HG02588 (cell line): ENCODE data around the gene SLC19A1.

Experiments
- ATAC-seq: cut with Tn5 transposase; IDR thresholded peaks from one replicate; pipeline ENCODE4 v1.9.1; 2021; ENCODE audit warnings: mild to moderate bottlenecking, moderate library complexity; ENCODE audit not compliant: unreplicated experiment

Gene SLC19A1

DNA sequence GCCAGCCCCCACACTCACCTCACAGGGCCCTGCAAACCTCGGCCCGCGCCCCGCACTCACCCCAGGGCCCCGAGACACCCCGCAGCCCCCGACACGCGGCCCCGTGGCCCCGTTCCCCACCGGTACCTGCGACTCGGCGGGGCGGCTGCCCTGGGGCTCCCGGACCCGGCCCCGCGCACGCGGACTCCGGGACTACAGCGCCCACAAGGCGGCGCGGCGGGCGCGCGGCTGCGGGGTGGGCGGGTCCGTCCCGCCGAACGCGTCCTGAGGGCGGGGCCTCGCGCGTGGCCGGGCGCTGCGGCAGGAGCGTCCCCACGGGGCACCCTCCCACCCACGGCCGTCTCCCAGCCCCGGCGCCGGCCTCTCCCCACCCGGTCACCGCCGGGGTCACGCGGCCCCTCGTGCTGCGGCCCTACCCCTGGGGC is at the start of gene SLC19A1:
SLC19A1 (minus strand) TSS at position 199 of the 425 bp plus-strand sequence. CDS start 4,481 bp downstream, outside the sequence.
- peak; percentile 67 for ATAC-seq

DNA sequence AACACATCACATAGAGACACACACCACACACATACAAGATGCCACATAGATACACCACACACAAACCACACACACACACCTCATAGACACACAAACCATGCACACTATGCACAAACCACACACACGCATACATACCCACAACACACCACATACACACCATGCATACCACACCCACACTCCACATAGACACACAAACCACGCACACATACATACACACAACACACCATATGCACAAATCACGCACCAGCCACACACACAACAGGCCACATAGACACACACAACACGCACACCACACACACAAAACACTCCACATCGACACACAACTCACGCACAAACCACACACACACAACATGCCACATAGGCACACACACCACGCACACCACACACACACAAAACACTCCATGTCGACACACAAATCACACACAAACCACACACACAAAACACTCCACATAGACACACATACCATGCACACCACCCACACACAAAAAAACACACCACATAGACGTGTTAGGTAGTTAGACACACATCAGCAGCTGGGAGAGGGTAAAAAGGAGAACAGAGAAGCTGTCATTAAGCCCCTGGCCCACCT is 49.5 kb upstream of the SLC19A1 start:
- no peak for ATAC-seq

DNA sequence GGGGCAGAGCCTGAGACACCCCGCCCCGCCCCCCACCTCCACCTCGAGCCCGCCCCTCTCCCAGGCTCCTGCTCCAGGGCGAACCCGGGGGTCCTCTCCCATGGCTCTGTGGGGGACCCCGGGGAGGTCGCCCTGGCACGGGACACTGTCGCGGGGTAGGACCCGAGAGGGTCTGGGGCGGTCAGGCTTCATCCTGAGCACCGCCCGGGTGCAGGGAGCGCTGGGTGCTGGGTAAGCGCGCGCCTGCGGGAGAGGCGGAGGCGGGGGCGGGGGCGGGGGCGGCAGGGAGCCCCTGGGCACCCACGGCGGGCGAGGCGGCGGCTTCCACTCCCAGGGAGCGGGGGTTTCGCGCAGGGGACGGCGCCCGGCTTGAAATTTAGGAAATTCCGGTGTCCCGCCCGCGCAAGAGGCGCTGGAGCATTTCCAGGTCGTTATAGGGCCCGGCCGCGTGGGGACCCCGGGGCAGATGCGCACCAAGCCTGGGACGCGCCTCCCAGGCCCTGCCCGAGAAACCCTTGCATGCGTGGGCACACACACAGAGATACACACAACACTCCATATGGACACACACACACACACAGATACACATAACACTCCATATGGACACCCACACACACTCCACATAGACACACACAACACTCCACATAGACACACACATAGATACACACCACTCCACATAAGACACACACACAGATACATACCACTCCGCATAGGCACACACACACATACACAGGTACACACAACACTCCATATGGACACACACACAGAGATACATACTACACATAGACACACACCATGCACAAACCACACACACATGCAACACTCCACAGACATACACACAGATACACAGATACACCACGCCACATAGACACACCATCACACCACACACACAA is 48.7 kb upstream of the SLC19A1 start:
- ATAC-seq, result no peak

DNA sequence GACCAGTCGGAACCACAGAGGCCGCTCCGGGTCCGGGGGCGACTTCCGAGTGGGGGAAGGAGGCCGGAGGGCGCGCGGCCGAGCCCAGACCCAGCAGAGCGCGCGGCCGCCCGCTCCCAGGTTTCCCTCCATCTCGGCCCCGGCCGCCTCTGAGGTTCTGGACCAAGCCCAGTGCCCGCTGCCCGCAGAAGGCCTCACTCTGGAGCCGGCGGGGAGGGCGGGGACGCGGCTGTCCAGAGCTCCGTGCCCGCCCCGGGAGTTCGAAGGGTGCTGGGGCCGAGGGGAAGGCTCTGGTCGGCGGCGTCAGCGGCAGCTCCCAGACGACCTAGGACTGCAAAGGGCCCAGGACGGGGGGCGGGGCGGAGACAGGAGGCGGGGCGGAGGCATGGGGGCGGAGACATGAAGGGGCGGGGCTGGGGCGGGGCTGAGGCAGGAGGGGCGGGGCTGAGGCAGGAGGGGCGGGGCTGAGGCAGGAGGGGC is 48.0 kb upstream of the SLC19A1 start:
- ATAC-seq, result no peak

DNA sequence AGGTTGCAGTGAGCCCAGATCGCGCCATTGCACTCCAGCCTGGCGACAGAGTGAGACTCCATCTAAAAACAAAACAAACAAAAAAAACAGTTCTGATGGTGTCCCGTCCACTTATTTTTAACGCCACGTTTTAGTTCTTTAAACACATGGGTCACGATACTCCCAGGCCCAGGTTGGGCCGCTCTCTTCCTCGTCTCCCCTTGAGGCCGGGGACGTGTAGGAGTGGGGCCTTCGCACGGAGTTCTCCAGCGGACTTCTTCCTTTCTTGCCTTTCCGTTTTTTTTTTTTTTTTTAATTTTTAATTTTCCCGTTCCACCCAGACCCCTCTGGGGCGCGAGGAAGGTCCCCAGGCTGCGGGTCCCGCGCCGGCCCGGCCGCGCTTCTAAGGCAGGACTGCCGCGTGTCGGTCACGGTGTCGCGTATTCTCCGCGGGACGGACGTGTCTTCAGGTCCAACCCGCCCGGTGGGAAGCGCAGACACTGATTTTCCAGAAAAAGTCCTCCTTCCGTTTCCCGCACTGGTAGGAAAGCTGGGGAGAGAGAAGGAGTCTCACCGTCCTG is 47.5 kb upstream of the SLC19A1 start:
- ATAC-seq, result no peak

DNA sequence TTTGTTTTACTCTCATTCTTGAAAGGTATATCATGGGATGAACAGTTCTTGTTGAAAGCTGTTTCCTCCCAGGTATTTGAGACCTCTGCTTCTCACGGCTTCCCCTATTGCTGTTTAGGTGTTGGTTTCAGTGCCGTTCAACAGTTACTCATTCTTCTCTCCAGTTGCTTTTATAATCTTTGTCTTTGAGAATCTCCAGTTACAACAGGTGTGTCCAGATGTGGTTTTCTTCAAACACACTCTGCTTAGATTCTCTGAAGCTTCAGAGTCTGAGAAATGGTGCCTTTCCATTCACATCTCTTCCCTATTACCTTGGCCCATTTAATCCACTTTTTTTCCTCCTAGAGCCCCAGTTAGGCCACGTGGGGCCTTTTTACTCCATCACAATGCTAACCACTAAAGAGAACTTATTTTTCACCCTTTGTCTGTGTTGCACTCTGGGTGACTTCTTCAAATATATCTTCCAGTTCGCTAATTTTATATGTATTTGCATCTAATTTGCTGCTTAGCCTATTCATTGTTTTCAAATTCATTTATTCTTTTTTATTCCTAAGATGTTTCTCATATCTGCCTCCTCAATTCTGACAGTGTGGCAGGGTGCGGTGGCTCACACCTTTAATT is 46.7 kb upstream of the SLC19A1 start:
- no peak for ATAC-seq

DNA sequence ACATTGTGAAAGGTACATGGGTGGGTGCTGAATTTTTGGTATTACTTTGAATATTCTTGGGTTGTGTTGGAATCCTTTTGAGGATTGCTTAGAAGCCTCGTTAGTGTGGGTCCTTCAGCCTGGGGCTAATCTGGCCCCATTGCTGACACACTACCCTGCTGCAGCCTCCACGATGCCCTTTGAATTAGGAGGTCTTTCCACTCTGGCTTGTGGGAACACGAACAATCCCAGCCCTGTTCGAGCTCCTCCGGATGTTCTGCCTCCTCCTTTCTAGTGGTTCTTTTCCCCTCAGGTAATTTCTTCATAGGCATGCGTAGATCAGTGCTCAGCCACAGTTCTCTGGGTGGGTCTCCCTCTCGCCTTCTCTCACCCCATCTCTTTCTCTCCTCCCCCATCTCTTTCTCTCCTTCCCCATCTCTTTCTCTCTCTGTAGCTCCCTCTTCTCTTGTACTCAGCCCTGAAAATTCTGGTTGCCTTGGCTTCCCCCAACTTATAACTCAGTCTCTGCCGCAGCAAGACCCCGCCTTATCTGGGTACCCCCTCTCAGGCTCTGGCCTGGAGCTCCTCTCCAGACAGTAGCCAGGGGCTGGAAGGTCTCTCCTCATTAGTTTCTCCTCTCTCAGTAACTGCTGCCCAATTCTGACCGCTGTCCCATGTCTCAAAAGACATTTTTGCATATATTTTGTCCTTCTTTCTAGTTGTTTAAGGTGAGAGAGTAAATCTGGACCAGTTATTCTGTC is 46.0 kb upstream of the SLC19A1 start:
- ATAC-seq, result no peak

DNA sequence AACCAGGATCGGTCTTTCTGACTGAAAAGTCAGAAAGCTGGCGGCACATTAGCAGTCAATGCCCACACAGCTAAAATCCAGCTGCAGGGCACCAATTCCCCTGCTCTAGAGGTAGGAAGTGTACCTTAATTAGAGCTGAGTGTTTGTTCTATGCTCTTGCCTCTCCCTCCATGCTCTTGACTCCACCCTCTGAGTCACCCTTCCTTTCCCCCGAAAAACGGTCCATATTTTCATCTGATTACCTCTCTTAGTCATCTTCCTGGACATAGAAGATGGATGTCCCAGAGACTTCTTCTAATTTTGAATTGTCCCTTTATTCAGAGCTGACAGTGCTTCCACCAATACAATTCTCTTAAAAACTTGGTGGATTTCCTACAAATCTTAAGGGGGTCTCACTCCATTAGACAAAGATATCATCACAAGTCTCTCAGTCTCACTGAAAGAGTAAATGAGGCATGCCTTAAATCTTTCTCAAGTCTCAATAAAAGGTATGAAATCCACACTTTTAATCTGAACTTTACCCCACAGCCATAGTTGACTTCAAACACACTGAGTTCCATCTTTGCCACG is 44.1 kb upstream of the SLC19A1 start:
- ATAC-seq, result no peak

DNA sequence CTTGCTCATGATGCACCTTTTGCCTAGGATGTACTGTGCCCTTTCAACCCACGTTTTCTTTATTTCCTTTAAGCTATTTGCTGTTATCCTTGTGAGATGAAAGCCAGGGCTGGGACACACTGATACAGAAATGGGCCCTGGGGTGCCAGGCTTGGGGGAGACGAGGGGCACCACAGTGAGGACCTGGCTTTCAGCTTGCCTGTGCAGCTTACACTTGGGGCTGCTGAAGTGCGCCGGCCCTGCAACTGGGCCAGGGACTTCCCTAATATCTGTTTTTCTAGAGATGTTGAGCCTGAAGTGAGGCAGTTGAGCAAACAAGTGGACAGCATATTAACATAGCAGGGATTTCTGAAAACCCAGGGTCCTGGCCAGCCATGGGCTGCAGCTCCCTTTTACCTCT is 42.5 kb upstream of the SLC19A1 start:
- no peak for ATAC-seq

DNA sequence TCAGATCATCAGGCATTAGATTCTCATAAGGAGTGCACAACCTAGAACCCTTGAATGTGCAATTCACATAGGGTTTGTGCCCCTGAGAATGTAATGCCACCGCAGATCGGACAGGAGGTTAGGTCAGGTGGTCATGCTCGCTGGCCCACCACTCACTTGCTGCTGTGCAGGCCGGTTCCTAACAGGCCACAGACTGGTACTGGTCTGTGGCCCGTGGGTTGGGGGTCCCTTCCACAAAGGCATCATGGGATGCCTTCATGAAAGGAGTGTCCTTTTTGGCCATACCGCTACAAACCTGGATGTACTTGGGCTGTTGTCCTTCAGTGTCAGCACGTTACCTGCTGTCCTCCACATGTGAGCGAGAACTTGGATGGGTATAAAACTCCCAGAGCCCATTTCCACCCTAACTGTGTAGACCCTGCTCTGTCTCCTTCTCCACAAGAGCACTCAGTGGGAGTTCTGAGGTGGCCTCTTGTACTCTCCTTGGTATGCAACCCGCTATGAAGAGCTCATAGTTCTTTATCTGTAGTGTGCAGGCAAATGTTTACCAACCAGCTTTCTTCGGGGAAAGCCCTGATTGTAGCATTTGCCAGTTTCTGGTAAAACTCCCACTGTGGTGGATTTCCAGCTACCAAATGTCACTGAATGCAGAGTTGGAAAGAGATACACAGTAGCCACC is 41.7 kb upstream of the SLC19A1 start:
- ATAC-seq, result no peak

DNA sequence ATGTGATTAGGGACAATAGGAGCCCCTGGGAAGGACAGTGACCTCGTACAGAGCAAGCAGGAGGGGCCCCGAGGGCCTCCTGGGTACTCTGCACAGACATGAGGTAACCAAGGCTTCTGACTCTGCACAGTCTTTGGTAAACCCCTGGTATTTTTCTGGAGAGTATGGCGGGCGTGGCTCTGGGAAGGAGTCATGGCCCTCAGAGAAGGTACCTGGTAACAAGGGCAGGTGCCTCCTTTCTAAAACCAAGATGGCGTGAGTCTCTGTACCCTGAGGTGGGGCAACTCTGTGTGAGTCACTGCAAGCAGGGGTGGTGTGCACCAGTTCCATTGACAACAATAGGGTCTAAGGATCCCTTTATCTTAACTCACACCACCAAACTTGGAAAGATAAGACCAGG is 39.9 kb upstream of the SLC19A1 start:
- no peak for ATAC-seq

DNA sequence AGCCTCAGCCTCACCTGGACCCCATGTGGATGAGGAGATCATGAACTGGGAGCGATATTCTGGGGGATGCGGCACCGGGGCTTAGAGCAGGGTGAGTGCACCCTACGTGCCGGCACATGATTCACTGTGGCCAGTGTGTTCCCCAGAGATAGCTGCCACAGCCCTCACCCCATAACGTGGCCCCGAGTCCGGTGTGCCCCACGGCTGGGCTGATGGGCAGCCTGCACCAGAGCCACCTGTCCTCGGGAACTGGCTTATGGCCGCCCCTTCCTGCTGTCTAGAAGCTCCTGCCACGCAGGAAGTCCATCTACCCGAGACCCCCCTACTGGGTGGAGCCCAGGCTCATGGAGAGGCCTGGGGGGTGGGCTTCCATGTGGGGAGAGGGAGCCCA is 39.1 kb upstream of the SLC19A1 start:
- no peak for ATAC-seq

DNA sequence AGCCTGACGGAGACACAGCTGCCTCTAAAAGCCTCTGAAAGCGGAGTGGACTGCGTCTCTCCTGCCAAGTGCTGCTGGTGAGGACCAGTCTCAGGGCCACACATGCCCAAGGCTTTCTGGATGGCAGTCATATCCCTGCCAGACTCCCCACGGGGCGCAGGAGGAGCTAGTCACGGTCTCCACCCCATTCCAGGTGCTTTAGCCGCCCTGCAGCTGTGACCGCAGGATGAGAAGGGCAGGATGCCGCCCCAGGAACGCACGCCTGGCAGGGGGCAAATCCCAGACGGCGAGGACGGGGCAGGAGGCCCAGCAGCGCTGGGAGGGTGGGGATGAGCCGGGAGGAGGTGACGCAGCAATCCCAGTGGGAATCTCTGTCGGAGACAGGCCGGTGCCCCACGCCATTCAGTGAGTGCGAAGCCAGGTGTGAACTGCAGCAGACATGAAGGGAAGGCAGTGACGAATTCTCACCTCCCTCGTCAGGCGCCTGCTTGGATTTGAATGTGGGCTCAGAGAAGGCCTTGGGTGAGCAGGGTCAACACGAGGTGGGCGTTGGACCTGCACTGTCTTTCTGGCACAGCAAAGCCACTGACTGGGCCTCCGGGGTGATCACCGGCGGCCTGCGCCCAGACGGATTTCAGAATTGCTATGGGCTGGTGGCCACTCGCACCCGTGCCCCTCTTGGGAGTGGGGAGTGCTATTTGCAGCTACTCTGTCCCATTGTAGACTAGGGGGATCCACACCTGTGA is 38.5 kb upstream of the SLC19A1 start:
- no peak for ATAC-seq

DNA sequence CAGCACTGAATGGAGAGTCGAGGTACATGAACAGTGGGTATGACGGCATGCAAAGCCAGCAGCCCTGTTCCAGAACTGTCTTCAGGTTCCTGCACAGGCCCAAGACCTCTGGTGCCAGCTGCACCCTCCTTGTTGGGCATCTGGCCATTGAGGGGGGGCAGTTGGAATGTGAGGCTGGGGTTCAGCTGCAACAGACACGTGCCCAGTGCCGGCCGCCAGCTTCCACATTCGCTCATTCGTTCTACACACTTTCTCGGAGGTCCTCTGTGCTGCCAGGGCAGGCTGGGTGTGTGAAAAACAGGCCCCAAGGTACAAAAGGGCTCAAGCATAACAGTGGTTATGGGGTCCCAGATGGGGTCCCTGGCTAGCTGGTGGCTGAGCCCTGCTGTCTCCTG is 37.9 kb upstream of the SLC19A1 start:
- no peak for ATAC-seq

DNA sequence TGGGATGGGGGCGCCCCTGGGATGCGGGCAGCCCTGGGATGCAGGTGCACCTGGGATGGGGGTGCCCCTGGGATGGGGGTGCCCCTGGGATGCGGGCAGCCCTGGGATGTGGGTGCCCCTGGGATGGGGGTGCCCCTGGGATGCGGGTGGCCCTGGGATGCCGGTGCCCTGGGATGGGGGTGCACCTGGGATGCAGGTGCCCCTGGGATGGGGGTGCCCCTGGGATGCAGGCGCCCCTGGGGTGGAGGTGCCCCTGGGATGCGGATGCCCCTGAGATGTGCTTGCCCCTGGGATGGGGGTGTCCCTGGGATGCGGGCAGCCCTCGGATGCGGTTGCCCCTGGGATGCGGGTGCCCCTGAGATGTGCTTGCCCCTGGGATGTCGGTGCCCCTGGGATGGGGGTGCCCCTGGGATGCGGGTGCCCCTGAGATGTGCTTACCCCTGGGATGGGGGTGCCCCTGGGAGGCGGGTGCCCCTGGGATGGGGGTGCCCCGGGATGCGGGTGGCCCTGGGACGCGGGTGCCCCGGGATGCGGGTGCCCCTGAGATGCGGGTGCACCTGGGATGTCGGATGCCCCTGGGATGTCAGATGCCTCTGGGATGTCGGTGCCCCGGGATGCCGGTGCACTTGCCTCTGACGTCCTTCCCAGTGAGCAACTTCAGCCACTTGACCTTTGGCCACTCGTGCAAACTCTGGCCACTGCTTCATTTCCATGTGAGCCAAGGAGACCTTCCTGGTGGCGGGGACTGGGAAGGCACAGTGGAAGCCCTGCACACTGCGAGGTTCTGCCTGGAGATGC is 37.3 kb upstream of the SLC19A1 start:
- no peak for ATAC-seq

DNA sequence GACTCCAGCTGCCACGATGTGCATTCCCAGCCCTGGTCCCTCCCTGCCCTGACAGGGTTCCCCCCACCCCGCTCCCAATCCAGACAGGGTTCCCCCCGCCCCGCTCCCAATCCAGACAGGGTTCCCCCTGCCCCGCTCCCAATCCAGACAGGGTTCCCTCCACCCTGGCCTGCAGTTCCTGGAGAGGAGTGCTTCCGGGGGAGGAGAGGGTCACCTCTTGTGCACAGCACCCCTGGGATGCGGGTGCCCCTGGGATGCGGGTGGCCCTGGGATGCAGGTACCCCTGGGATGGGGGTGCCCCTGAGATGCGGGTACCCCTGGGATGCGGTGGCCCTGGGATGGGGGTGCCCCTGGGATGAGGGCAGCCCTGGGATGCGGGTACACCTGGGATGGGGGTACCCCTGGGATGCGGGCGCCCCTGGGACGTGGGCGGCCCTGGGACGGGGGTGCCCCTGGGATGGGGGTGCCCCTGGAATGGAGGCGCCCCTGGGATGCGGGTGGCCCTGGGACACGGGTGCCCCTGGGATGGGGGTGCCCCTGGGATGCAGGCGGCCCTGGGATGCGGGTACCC is 36.7 kb upstream of the SLC19A1 start:
- no peak for ATAC-seq

DNA sequence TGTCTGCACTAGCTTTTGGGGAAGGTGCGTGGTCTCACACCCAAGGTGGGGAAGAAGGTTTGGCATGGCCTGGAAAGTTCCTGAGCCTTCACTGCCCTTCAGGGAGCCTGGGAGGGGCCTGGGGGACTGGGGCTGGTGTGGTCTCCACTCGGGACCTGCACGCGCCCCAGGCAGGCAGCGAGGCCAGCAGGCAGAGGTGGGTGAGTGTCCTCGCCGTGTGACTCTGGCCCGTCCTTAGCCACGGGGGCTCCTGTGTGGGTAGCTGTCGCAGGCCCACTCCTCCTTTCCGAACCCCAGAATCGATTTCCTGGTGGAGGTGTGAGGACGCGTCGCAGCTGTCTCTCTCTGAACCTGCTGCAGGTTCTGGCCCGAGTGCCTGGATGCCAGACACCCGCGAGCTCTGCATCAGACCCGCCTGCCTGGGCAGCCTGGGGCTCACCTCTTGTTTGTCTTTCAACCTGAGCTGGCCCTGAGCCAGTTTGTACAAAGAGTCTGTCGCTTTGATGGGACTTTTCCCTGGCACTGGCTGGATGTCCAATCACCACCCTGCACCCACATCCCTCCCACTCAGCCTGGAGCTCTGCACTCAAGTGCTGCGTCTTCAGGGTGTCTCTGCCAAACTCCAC is 36.0 kb upstream of the SLC19A1 start:
- ATAC-seq, result no peak

DNA sequence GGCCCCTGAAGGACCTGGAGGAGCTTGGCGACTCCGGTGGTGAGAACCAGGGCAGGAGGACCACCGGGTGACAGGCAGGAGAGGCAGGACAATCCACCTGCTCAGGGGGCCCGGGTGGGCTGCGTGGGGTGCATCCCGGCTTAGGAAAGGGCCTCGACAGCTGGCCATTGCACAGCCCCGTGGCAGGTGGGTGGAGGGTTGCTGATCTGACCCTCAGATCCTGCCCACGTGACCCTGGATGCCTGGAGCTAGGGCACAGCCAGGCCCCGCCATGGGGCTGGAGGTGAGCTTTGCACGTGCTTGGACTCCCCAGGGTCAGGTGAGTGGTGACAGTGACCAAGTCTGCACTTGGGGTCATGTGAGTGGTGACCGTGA is 35.5 kb upstream of the SLC19A1 start:
- no peak for ATAC-seq
